Measurements from ENCODE around the gene DLGAP5. TPM values are rescaled to one million over a fixed set of nuclear protein-coding genes. Genes with fewer than 3 reads are reported as not detected.

DLGAP5 gene
- total RNA-seq, 1 donor from 2014 or later: not detected

DNA sequence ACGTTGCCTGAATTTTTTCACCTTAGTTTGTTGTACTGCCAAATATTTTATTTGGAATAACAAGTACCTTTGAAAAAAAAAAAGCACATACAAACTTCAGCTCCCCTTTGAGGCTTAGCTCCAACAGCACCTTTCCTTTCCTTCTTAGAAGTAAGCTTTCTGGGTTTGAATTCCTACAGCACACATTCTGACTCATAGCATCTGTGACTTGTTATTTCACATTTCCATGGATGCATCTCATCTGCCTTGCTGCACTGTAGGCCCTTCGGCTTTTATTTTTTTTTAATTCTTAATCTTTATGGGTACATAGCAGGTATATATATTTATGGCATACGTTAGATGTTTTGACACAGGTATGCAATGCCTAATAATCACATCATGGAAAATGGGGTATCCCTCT, 55.1 kb downstream of the DLGAP5 start:
- H3K36me3 ChIP-seq: peaks cover 29 to 30% of the 10 kb centered on the region in 2 donors
- no peaks in the 10 kb centered on the region for H3K27me3 ChIP-seq
- TF ChIP-seq CTCF (IDR thresholded peaks at IDR 0.05): no peak
- no peak overlapping the region for H3K4me3 ChIP-seq
- DNase-seq (ENCODE audit: low spot score in 2 of 2): no peak
- H3K27ac ChIP-seq: peak overlapping the region; percentile 61 to 77
- no peaks in the 10 kb centered on the region for H3K9me3 ChIP-seq
- H3K4me1 ChIP-seq: peaks cover 8 to 54% of the 10 kb centered on the region in 2 donors
- intact Hi-C loops (cut with DNase I): loop anchor here (2.0 kb wide), 1 partner anchor 37 kb away; no protein-coding TSS in a partner anchor

DNA sequence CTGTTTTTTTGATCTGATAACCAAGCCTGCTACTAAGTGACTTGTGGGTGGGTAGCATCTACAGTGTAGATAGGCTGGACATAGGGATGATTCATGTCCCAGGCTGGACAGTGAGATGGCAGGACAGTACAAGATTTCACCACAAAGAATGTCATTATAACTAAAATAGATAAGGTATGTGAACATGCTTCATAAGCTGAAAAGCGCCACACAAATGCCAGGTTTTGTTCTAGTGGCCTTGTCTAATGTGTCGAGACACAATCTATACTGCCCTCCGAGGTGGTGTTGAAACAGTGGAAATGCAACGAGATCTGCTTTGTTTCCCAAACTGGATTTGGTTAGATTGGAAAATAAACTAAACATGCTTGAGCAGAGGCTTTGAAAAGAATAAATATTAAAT, 58.0 kb downstream of the DLGAP5 start:
- Histone ChIP-seq H3K27ac (peak overlapping the region in 1 of 2 donors; percentile 25), H3K36me3 (peaks cover under 1 to 6% of the 10 kb centered on the region in 2 donors), H3K27me3 (no peaks in the 10 kb centered on the region), H3K4me1 (peaks cover 15 to 63% of the 10 kb centered on the region in 2 donors), H3K4me3 (no peak overlapping the region), H3K9me3 (no peaks in the 10 kb centered on the region)
- DNase-seq (ENCODE audit: low spot score in 2 of 2): no peak
- intact Hi-C loops (cut with DNase I): no loop called here
- peak in 2 of 3 experiments; percentile 25 to 60 for TF ChIP-seq CTCF (IDR thresholded peaks at IDR 0.05)

DNA sequence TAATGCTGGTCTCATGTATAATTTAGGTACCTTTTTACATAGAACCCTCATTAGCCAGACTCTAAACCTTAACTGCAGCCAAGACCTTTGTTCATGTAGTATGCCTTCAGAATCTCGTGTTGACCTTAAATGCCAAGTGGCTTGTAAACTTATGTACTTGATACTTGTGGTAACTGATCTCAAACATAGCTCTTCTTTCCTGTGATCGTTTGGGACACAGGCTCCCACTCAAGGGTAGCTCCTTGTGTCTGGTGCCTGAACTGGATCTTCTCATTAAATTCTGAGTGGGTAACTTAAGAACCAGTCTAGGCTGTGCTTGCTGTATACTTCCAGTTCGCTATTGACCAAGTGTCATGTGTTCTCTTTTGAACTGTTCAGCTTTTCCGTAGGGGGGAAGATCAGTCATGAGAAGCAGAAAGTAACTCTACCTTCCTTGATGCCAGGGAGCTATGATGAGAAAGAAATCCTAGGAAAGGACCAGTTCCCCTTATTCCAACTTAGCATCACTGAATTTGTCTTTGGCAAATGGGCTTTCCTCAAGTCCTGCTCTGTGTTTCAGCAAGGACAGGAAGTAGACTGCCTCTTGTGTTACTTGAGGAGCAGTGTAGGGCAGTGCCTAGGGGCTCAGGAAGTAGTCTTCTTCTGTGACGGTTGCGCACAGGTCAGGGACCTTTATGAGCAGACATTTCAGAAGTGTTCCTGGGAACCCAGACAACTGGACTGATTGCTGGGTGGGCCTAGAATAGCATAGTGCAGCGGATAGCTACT, 59.8 kb downstream of the DLGAP5 start:
- intact Hi-C loops (cut with DNase I): no loop called here
- no peak for DNase-seq (ENCODE audit: low spot score in 2 of 2)
- no peaks in the 10 kb centered on the region for H3K9me3 ChIP-seq
- no peaks in the 10 kb centered on the region for H3K27me3 ChIP-seq
- no peaks in the 10 kb centered on the region for H3K36me3 ChIP-seq
- peak overlapping the region in 1 of 2 donors; percentile 92 for H3K4me3 ChIP-seq
- H3K4me1 ChIP-seq: peaks cover 10 to 48% of the 10 kb centered on the region in 2 donors
- H3K27ac ChIP-seq: peak overlapping the region in 1 of 2 donors; percentile 3
- TF ChIP-seq CTCF (IDR thresholded peaks at IDR 0.05): no peak

GRCh38 chr14:55130196-55130550, 61.2 kb downstream of the DLGAP5 start:
- Histone ChIP-seq H3K36me3 (no peaks in the 10 kb centered on the region), H3K4me3 (peak overlapping the region; percentile 77 to 92), H3K4me1 (peaks cover 10 to 39% of the 10 kb centered on the region in 2 donors), H3K27me3 (no peaks in the 10 kb centered on the region), H3K9me3 (no peaks in the 10 kb centered on the region), H3K27ac (peak overlapping the region; percentile 95 to 97)
- no peak for DNase-seq (ENCODE audit: low spot score in 2 of 2)
- TF ChIP-seq CTCF (IDR thresholded peaks at IDR 0.05): no peak
- intact Hi-C loops (cut with DNase I): no loop called here

GRCh38 chr14:55129428-55130195, 61.8 kb downstream of the DLGAP5 start:
- Histone ChIP-seq H3K36me3 (no peaks in the 10 kb centered on the region), H3K4me1 (peaks cover 10 to 34% of the 10 kb centered on the region in 2 donors), H3K9me3 (no peaks in the 10 kb centered on the region), H3K4me3 (peak overlapping the region; percentile 77 to 92), H3K27me3 (no peaks in the 10 kb centered on the region), H3K27ac (peak overlapping the region; percentile 95 to 97)
- DNase-seq (ENCODE audit: low spot score in 2 of 2): peak in 1 of 2 donors; percentile 88
- peak in 1 of 3 experiments; percentile 14 for TF ChIP-seq CTCF (IDR thresholded peaks at IDR 0.05)
- intact Hi-C loops (cut with DNase I): loop anchor here (1.0 to 2.0 kb wide), 3 partner anchors 21 to 79 kb away; partner anchors contain the start of gene MAPK1IP1L

All from ascending aorta (tissue), 2 donors.